GM21390 (cell line): Measurements from ENCODE around the gene MYOD1.

Experiments used
- ATAC-seq: cut with Tn5 transposase; IDR thresholded peaks from one replicate; pipeline ENCODE4 v1.9.1; 2021; ENCODE audit not compliant: unreplicated experiment

The MYOD1 gene

DNA sequence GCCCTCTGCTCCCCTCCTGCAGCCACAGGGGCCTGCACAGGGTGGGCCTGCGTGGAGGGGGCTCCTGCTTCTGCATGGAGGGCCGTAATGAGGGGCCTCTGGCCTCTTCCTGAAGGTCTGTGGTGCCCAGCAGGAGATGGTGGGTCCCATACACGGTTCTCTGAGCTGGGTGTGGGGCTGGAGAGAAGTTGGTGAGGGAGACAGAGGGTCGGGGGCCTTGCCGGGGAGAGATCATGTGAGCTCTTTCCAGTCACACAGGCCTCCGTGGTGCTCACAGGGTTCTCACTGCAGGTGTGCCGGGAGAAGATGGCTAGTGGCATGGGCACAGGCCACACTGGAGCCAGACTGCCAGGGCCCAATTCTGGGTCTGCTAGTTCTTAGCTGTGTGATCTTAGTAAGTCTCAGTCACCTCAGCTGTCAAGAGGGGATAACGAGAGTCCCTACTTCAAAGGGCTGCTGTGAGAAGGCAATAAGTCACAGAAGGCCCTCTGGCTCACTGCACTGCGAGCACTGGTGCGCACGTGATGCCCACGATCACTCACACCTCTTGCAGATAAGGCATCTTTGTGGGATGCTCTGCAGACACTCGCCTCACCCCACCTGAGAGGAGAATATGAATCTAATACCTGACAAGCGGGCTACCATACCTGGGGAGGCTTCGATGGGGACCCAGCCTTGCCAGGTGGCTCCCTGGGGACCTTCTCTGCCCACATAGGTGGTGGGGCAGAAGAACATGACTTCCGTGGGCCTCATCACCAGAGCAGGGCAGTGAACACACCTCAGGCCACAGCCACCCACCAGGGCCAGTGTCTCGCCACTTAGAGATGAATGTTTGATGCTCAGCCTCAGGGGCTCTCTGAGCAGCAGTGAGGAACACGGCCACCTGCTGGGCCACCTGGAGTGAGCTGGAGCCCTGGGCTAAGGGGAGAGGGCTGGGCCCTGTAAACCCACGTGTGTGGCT, 29.7 kb downstream of the MYOD1 start:
- no peak for ATAC-seq

DNA sequence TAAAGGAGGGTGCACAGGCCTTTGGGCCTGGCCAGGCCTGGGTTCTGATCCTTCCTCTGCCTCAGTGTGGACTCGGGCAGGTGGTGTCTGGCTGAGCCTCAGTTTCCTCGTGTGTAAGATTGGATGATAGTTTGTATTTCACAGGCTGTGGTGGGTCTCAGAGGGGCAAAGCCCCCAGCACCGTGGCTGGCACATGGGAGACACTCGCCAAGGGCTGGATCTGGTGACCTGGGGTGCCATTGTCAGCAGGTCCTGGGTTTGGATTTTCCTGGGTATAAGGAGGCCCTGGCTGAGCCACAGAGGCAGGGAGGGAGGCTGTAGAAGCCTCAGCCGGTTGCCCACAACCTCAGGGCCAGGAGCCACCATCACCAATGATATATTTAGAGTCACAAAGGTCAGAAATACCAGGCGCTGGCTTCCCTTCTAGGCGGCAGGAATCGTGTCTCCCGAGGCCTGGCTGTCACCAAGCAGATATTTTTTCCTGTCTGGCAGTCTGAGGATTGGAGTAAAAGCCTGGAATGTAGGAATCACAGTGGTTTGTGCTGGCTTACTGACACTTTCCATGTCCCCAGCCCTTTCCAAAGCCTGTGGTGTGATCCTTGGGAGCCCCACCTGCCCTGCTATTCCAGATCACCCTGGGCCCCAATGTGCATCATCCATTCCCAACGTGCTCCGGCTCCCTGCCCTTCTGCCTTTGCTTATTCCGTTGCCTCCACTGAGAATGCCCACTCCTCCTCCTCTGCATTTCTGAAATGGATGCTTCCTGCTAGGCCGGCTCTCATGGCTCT, 30.8 kb downstream of the MYOD1 start:
- no peak for ATAC-seq

DNA sequence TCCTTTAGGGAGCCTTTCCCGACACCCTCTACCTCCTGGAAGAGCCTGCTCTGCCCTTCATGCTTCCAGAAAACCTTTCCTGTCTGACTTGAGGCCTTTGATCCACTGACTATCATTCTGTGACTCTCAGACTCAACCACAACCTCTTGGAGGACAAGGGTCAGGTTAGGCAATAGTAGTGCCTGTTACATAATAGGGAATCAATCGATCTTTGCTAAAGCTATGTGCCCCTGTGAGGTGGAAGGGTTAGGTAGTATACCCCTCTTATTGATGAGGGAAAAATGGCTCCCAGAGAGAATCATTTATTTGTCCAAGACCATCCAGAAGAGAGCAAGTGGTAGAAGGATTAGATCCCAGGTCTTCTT, 31.4 kb downstream of the MYOD1 start:
- ATAC-seq = no peak

DNA sequence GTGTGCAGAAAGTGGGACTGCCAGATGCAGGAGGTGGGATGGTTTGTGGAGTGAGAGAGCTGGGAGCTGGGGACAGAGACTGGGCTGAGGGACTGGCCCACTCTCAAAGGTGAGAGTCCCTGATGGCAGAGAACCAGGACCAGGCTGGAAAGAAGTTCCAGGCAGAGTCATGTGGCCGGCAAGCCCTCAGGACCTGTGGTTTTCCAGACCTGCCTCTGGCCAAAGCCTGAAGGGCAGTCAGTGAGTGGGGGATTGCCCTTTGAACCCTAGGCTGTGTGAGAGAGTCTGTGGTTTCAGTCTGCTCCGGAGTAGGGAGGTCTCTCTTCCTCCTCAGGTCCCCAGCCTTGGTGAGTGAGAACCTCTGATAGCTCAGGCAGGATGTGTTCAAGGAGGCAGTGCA, 32.2 kb downstream of the MYOD1 start:
- no peak for ATAC-seq

DNA sequence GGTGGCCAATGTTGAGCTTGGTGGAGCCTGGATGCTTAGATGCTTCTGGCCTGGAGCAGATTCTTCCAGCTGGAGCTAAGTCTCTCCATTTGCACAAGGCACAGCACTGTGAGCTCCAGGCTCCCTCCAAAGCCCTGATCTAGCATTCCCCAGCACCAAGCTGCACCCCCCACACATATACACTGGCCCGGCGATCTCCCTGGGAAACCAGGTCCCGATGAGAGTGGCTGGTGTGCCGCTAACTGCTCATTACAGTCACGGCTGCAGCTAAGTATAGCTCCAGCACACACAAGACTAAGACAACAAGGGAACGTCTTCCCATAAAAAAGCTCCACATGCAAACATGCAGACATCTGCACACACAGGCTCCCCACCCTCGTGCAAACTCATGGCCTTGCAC, 32.8 kb downstream of the MYOD1 start:
- no peak for ATAC-seq

DNA sequence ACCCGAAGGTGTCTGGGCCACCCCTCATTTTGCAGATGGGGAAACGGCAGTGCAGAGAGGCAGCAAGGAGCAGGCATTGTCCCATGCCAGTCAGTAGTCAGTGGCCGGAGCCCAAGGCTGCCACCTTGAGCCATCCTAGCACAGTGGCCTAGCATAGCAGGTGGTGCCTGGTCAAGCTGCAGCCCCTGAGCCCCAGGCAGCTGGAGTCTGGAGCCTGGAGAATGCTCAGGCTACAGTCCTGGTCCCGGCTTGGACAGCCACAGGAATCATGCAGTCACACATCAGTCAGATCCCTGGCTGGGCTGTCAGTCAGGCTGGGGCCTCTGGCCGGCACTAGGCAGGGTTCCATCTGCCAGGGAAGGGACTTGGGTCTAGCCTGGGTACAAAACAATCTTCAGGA, 33.8 kb downstream of the MYOD1 start:
- no peak for ATAC-seq

DNA sequence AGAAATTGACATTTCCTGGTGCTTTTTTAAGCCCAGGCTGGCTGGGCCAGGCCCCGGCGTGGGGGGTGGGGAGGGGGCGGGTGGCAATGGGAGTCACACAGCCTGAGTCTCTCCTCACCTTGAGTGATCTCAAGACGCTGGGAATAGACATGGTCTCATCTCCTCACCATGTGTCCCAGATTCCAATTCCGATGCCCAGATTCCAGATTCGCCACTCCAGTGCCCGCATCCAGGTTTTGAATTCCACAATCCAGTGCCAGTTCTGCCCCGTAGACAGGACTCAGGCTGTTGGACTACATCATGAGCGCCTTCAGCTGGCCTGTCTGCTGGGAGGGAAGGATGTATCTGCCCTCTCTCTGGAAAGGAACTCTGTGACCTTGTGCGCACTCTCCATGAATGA, 34.3 kb downstream of the MYOD1 start:
- ATAC-seq = no peak

DNA sequence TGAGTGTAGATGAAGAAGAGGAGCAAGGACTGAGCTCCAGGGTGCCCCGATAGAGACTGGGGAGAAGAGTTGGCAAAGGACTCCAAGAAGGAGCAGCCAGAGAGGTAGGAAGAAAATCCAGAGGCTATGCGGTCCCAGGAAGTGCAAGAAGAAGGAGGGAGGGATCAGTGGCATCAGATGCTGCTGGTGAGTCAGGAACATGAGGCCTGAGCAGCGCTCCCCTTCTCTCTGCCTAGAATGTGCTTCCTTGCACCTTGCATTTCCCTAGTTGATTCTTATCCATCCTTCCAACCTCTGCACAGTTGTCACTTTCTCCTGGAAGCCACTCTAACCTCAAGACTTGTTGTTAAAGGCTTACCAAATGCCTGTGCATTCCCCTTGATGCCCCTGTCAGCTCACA, 36.5 kb downstream of the MYOD1 start:
- ATAC-seq = no peak

DNA sequence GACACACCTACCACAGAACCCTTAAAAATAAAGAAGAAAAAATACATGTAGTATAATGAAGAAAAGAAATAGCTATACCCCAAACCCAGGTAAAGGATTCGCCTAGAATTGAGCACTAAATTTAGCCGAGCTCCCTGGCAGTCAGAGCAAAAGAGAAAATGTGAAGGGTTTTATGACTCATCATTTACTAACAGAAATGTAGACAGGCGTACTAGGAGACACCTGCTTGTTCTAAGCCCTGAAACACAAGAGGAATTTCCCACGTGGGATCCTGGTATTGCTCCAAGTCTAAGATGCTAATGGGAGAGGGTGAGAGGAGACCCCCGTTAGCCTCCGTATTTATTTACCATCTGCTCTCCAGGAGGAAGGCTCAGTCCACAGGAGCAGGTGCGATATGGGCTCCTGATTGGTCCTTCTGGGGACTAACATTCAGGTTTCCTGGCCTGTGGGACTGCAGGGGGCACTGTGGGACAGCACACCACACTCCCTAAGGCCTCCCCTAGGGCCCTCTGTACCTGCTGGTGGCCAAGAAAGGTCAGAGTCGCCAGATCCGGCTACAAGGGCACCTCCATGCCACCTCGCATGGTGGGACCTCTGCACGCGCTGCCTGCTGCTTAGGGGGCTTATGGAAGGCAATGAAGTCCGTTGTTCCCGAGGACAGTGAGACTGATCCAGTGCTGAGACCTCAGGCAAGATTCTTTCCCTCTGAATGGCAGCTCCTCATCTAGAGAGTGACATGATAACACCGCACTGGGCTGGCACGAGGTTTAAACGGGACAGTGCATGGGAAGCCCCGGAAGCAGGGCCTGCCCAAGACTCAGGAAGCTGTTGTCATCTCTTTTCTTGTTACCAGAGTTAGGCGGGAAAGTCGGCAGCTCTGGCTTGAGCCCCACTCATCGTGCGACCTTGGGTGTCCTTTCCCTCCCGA, 41.0 kb downstream of the MYOD1 start:
- ATAC-seq = peak; percentile 79

DNA sequence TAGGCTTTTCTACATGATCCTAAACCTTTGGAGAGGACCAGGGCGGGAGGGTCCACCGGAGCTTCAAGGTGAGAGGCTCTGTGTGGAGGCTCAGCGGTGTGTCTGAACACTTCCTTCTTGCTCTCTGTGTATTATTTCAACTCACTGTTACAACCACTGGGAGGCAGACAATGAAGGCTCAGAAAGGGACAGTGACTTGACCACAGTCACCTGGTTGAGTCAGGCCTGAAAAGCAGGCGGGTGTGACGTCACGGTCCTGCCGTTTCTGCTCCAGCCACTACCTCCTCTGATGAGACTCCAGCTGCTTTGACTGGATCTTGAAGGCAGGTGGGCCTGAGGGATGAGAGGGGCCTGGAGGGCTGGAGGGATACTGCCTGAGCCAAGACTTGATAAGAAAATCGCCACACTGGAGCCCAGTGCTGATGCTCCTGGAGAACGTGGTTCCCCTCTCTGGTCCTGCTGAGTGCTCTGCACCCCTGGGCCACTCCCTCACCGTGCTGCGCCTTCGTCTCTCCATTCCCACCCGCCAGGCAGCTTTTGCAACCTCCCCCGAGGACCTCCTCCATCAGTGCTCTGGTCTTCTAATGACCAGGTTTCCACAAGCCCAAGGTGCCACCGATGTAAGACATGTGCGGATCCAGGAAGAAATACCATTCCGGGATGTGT, 43.1 kb downstream of the MYOD1 start:
- peak; percentile 65 for ATAC-seq

DNA sequence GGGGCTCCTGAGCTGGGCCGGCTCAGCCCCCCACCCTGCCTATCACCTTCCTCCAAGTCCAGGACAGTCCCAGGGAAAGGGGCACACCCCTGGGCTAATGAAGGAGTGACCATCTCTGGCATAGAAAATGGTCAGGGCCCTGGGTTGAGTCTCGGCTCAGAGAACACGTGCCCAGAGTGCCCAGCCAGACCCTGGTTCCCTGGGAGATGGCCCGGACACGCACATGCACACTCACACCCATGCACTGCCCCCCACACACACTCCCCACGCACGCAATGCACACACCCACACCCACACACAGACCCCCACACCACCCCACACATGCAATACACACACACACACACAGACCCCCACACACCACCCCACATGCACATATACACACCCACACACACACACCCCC, 43.9 kb downstream of the MYOD1 start:
- no peak for ATAC-seq

DNA sequence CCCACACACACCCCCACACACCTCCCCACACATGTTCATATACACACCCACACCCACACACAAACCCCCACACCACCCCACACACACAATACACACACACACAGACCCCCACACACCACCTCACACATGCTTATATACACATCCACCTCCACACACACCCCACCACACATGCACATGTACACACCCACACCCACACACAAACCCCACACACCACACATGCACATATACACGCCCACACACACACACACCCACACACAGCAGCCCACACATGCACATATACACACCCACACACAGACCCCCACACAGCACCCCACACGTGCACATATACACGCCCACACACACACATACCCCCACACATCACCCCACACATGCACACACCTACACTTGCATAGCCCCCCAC, 44.3 kb downstream of the MYOD1 start:
- ATAC-seq = no peak

DNA sequence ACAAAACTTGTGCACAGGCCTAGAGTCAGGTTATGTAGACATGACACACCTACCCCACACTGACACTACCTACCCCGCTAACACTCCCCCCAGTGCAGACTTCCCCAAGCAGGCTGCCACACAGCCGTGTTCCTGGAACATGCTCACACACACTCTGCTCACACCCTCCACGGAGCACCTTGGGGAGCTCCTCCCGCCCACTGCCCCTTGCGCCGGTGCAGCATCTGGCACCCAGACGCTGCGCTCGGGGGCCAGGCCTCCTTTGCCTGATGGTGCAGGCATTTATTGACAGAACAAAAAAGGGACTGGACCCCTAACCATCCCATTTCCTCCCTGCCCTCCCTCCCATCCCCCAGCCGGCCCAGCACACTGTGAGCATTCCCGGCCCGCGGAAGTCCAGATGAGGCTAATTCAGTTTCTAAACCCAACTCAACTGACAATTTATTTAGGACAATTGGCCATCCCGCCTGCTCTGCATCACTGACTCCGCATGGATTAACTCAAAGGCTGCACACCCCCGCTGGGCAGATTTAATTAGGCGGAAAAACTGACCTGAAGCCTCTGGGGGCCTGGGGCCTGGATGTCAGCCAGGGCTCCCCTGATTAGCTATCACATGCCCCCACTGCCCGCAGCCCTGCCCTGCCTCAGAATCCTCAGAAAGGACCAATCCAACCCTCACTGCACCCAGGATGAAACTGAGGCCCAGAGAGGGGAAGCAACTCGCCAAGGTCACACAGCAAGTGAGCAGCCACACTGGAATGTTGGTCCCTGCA, 45.3 kb downstream of the MYOD1 start:
- ATAC-seq = no peak

DNA sequence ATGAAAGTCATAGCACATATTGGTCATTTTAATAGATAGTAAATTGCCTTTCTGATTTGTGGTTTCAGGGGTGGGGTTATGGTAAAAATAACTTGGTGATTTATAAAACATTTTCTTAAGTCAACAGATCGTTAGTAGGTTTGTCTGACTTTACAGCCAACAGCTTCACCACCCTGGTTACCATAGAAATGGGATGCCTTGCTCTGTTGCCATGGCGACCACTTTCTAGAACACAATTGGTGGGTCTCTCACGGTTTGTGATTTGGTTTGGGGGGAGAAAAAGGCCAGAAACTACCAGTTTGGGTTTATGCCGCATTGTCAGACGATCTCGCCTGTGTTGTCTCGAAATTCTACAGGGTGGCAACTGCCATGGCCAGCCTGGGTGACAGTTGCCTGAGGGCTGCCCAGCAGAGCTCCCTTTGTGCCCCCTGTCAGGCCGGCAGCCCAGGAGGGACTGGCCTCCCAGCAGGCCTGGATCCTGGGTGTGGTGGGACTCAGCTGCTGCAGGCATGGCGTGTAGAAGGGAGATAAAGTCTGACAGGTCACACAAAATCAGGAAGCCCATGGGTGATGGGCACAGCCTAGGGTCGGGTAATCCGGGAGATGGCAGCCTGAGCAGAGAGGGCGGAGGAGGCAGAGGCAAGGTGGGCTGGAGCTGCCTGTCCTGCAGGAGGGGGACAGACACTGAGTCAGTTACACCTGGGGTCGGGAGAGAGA, 46.1 kb downstream of the MYOD1 start:
- ATAC-seq = no peak

DNA sequence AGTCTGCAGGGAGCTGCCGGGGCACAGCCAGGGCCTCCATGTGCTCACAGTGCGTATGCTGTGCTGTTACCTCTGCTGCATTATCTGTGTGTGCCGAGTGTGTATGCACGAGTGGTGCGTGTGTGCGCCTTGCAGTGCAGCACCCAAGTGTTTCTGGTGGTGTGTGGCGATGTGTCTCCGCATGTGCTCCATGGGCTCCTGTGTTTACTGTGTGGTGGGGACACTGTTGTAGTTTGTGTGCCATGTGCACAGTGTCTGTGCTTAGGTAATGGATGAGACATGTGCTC, 46.6 kb downstream of the MYOD1 start:
- no peak for ATAC-seq

DNA sequence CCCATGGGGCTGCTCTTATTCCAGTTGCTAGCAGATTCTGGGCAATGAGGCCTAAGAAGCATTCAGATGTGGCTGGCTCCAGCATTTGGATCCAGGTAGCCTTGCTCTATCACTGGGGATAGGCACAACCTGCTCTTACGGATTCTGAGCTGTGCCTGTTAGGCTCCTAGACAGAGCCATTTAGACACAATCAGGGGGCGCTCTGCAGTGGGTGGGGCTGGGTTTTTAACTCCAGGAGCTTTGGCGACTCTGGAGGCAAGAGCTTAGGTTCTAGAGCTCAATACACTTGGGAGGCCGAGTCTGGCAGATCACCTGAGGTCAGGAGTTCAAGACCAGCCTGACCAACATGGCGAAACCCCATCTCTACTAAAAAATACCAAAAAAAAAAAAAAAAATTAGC, 47.2 kb downstream of the MYOD1 start:
- no peak for ATAC-seq

DNA sequence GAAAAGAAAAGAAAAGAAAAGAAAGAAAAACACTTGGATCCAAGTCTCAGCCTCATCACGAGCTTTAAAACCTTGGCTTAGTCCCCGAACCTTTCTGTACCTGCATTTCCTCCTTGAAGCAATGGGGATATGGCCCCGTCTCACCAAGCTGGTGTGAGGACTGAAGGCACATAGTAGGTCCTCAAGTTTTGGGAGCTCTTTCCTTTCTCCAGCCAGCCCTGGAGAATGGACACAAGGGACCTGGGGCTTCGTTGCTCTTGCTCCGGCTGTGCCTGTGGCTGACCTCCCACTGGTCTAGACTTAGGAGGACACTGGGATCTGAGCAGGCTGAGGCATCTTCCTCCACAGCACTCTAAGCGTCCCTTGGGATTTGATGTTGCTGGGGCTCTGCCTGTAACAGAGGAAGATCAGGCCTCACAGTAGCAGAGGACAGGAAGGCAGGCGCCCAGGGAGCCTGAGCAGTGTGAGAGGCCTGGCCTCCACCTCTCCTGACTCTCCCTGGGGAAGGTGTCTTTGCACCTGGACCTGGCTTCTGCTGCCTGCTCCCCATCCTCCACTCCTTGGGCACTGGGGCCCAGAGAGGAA, 48.0 kb downstream of the MYOD1 start:
- ATAC-seq = no peak

DNA sequence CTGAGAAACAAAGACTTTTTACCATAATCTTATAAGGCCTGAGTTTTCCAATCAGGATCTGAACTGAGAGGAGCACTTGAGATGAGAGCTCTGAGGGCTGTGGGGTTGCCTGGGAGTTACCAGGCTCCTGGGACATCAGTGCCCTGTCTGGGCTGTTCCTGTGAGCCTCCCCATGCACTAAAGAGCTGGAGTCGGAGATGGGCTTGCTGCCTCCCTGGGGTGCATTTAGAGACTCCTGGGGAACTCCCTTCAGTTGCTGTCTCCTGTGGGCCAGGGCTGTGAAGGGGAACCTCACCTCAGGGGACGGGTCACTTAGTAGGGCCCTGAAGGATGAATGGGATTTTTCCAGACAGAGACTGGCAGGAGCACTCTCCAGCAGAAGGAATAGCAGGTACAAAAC, 48.5 kb downstream of the MYOD1 start:
- no peak for ATAC-seq

DNA sequence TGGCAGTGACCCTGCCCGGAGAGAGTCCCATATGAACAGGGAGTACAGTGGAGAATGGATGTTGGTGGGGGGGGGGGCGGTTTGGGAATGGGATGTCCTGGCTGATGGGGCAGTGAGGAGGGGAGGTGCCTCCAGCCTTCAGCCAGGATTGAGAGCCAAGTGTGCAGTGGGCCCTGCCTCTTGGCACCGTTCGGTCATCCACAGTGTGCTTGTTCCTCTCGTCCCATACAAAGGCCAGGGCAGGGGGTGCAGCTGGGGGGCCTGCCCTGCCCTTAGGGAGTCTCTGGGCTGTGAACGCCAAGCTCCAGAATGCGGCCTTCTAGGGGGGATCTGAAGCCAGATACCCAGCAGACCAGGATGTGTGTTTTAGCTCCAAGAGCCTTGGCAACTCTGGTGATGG, 49.2 kb downstream of the MYOD1 start:
- no peak for ATAC-seq
